IPS DF 6.9 (cell line): ENCODE results near the gene SLC5A3.

Source experiments
- DNase-seq: peaks from one replicate; pipeline ENCODE4 v3.0.0-alpha.2; 2013; ENCODE audit warnings: low read depth, low spot score
- H3K27ac ChIP-seq: one replicate; pipeline ENCODE4 v1.5.1; 2013; ENCODE audit warnings: low read length, control low read depth
- H3K27me3 ChIP-seq: 2 replicates; pipeline ENCODE4 v1.6.1; 2013; ENCODE audit warnings: mild to moderate bottlenecking, low read length; ENCODE audit not compliant: control insufficient read depth, insufficient read depth
- H3K36me3 ChIP-seq: 2 replicates; pipeline ENCODE4 v1.6.1; 2013; ENCODE audit warnings: low read length; ENCODE audit not compliant: control insufficient read depth, insufficient read depth
- H3K4me1 ChIP-seq: 2 replicates; pipeline ENCODE4 v1.6.1; 2013; ENCODE audit warnings: low read length; ENCODE audit not compliant: control insufficient read depth, insufficient read depth
- H3K4me3 ChIP-seq: 2 replicates; pipeline ENCODE4 v1.5.1; 2013; ENCODE audit warnings: mild to moderate bottlenecking, low read length
- H3K9me3 ChIP-seq: 2 replicates; pipeline ENCODE4 v1.6.1; 2013; ENCODE audit warnings: low read length, inconsistent platforms; ENCODE audit not compliant: control insufficient read depth, insufficient read depth
- WGBS: extraction: QIAGEN DNeasy Blood & Tissue Kit; methylation state at CpG from one replicate; pipeline ENCODE4 v1.1.7; 2013; ENCODE audit warnings: mixed read lengths, missing lambda C conversion rate; ENCODE audit not compliant: insufficient read length, insufficient coverage; 5-methylcytosine and 5-hydroxymethylcytosine counted together

The SLC5A3 gene

DNA sequence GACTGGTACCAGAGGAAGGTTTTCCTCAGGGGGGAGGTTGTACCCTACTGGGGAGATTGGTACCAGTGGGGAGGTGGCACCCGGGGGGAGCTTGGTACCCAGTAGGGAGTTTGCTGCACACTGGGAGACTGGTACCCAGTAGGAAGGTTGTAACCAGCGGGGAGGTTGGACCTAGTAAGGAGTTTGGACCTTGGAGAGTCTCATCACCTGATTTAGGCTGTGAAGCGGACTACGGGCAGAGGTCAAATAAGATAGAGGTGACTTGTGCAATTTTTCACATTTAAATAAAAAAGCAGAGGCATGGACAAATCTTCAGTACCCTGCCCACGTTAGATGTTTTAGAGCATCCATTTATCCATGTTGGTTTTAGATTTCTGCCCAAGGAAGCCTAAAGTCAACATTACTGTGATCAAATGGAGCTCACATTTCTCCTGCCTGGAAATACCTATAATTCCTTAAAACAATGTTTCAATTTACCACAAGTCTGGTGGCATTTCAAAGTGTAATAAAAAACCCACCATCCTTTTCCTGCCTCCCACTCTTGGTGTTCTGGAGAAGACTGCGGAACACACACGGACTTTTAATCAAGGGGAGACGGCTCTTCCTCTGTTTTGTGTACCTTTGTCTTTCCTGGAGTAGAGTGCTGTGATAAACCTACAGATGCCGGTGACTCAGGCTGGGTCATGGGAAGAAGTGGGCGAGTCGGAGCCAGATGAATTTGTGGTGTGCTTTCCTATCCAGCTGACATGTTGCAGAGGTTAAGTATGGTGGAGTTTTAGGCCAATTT, 36.2 kb upstream of the SLC5A3 start:
- no peaks in the 10 kb centered on the region for H3K27me3 ChIP-seq
- no CpG with 5 or more reads among the region's 11 CpGs for WGBS
- H3K4me3 ChIP-seq, result no peak overlapping the region
- no peak for DNase-seq
- no peaks in the 10 kb centered on the region for H3K9me3 ChIP-seq
- no peaks in the 10 kb centered on the region for H3K4me1 ChIP-seq
- H3K36me3 ChIP-seq, result no peaks in the 10 kb centered on the region
- H3K27ac ChIP-seq, result no peak overlapping the region

- DNase-seq, result no peak
- Histone ChIP-seq H3K9me3 (no peaks in the 10 kb centered on the region), H3K4me3 (no peak overlapping the region), H3K27me3 (no peaks in the 10 kb centered on the region), H3K4me1 (no peaks in the 10 kb centered on the region), H3K27ac (no peak overlapping the region), H3K36me3 (no peaks in the 10 kb centered on the region)
- no CpG with 5 or more reads among the region's 10 CpGs for WGBS
These were observed 33.5 kb upstream of the SLC5A3 start for GRCh38 chr21:34039678-34040382.

- H3K36me3 ChIP-seq, result no peaks in the 10 kb centered on the region
- WGBS, result no CpG with 5 or more reads among the region's 1 CpG
- no peaks in the 10 kb centered on the region for H3K4me1 ChIP-seq
- no peak overlapping the region for H3K27ac ChIP-seq
- H3K9me3 ChIP-seq, result no peaks in the 10 kb centered on the region
- no peaks in the 10 kb centered on the region for H3K27me3 ChIP-seq
- H3K4me3 ChIP-seq, result no peak overlapping the region
- no peak for DNase-seq
These were observed 30.6 kb upstream of the SLC5A3 start for GRCh38 chr21:34042735-34043134.

DNA sequence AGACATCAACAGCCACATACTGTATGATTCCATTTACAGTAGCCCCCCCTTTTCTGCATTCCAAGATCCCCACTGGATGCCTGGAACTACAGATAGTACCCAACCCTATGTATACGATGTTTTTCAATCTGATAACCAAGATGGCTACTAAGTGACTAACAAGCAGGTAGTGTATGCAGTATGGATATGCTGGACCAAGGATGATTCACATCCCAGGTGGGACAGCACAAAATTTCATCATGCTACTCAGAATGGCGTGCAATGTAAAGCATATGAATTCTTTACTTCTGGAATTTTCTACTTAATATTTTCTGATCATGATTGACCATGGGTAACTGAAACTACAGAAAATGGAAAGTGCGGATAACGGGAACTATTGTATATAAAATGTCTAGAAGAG, 30.0 kb upstream of the SLC5A3 start:
- Histone ChIP-seq H3K27me3 (no peaks in the 10 kb centered on the region), H3K27ac (no peak overlapping the region), H3K4me1 (no peaks in the 10 kb centered on the region), H3K9me3 (no peaks in the 10 kb centered on the region), H3K36me3 (no peaks in the 10 kb centered on the region), H3K4me3 (no peak overlapping the region)
- WGBS, result no CpG with 5 or more reads among the region's 4 CpGs
- DNase-seq, result no peak

DNA sequence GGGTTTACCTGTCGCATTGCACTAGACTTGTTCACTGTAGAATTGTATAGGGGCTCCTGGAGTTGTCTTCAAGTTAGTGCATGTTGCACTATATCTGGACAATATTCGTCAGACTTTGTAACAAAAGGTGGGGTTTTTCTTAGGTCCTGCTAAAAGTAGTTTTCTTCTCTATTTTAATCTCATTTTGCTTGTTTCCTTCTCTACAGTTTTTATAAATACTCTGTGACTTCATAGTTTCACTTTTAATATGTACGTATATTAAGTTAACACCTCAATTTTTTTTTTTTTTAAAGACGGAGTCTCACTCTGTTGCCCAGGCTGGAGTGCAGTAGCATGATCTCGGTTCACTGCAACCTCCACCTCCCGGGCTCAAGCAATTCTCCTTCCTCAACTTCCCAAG, 26.5 kb upstream of the SLC5A3 start:
- Histone ChIP-seq H3K4me1 (no peaks in the 10 kb centered on the region; the same call in 1 of the 2 replicates), H3K9me3 (no peaks in the 10 kb centered on the region), H3K4me3 (no peak overlapping the region), H3K36me3 (no peaks in the 10 kb centered on the region), H3K27me3 (no peaks in the 10 kb centered on the region), H3K27ac (no peak overlapping the region)
- DNase-seq, result no peak
- WGBS, result no CpG with 5 or more reads among the region's 6 CpGs

GRCh38 chr21:34047835-34048234, 25.5 kb upstream of the SLC5A3 start:
- Histone ChIP-seq H3K27me3 (no peaks in the 10 kb centered on the region), H3K9me3 (no peaks in the 10 kb centered on the region), H3K27ac (no peak overlapping the region), H3K4me1 (no peaks in the 10 kb centered on the region; the same call in 1 of the 2 replicates), H3K36me3 (no peaks in the 10 kb centered on the region), H3K4me3 (no peak overlapping the region)
- DNase-seq, result no peak

GRCh38 chr21:34052171-34052570, 21.2 kb upstream of the SLC5A3 start:
- H3K27me3 ChIP-seq, result no peaks in the 10 kb centered on the region
- no CpG with 5 or more reads among the region's 5 CpGs for WGBS
- no peak overlapping the region for H3K4me3 ChIP-seq
- no peaks in the 10 kb centered on the region for H3K36me3 ChIP-seq
- no peak for DNase-seq
- H3K9me3 ChIP-seq, result no peaks in the 10 kb centered on the region
- H3K27ac ChIP-seq, result no peak overlapping the region
- H3K4me1 ChIP-seq, result no peaks in the 10 kb centered on the region; the same call in 1 of the 2 replicates

GRCh38 chr21:34054259-34054658, 19.1 kb upstream of the SLC5A3 start:
- no peak for DNase-seq
- Histone ChIP-seq H3K9me3 (no peaks in the 10 kb centered on the region), H3K4me3 (no peak overlapping the region), H3K27ac (no peak overlapping the region), H3K36me3 (no peaks in the 10 kb centered on the region), H3K27me3 (no peaks in the 10 kb centered on the region), H3K4me1 (no peaks in the 10 kb centered on the region; the same call in 1 of the 2 replicates)
- WGBS, result no CpG with 5 or more reads among the region's 4 CpGs

DNA sequence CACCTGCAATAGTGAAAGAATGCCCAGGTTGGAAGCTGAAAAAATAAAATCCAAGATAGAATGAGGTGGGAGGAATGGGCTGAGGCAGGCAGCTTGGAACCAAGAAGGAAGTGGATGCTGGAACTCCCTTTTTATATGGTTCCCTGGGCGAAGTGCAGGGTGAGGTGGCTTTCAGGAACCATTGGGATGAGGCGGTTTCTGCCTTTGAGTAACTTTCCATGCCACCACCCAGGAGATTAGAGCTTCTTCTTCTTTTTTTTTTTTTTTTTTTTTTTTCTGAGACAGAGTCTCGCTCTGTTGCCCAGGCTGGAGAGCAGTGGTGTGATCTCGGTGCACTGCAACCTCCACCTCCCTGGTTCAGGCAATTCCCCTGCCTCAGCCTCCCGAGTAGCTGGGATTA, 17.8 kb upstream of the SLC5A3 start:
- Histone ChIP-seq H3K4me3 (no peak overlapping the region), H3K27ac (no peak overlapping the region), H3K9me3 (no peaks in the 10 kb centered on the region), H3K27me3 (no peaks in the 10 kb centered on the region), H3K36me3 (no peaks in the 10 kb centered on the region), H3K4me1 (no peaks in the 10 kb centered on the region)
- DNase-seq, result no peak
- whole genome bisulfite sequencing, result no CpG with 5 or more reads among the region's 5 CpGs

DNA sequence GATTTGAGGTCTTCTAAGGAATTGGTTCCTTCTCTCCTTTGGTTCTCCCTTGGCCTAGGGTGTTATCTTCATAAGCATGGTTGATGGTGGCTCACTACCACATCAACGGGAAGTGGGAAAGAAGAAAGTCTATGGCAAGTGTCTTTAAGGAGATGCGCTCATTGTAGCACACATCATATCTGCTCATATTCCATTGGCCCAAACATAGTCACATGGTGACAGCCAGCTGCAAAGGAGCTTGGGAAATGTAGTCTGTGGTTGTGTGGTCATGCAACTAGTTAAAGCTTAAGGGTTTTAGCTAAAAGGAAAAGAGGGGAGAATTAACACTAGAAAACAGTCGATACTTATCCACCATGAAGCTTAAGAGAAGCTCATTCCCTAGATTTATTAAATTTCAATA, 11.4 kb upstream of the SLC5A3 start:
- Histone ChIP-seq H3K4me3 (no peak overlapping the region), H3K27ac (no peak overlapping the region), H3K9me3 (no peaks in the 10 kb centered on the region), H3K4me1 (no peaks in the 10 kb centered on the region), H3K27me3 (no peaks in the 10 kb centered on the region), H3K36me3 (no peaks in the 10 kb centered on the region)
- DNase-seq, result no peak
- no CpG with 5 or more reads among the region's 3 CpGs for WGBS

GRCh38 chr21:34065027-34065426, 8.4 kb upstream of the SLC5A3 start:
- no CpG with 5 or more reads among the region's 3 CpGs for WGBS
- no peak overlapping the region for H3K4me3 ChIP-seq
- DNase-seq, result no peak

More at GRCh38 chr21:34065027-34065426, 8.4 kb upstream of the SLC5A3 start:
- no peak overlapping the region for H3K27ac ChIP-seq
- no peaks in the 10 kb centered on the region for H3K4me1 ChIP-seq
- H3K36me3 ChIP-seq, result no peaks in the 10 kb centered on the region
- H3K27me3 ChIP-seq, result no peaks in the 10 kb centered on the region
- H3K9me3 ChIP-seq, result no peaks in the 10 kb centered on the region
